ENCODE data around the gene CHN2. TPM values are rescaled to one million over a fixed set of nuclear protein-coding genes. Genes with fewer than 3 reads are reported as not detected.

Gene CHN2
- total RNA-seq, 1 experiment from 2014 or later, result 0.15 TPM

DNA sequence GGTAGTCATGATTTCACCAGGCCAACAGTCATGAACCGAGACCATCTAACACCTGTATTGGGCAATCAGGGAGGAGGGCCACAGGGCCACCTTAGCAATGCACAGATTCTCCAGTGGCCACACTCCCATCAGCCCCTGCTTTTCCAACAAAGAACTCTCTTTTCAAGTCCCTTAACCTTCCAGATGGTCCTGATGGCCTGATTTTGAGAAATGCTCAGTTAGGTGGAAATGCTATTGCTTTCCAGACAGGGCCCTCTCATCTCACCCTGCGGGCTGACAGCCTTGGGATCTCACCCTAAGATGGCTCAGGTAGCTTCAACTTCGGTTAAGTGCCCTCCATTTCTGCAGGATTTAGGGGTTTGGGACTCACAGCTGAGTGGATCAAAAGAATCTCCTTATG lies 237.1 kb downstream of the CHN2 start:
- Histone ChIP-seq H3K27me3 (ENCODE audit: control insufficient read depth, insufficient read depth, low read length) (peaks cover 5% of the 10 kb centered on the region; the same call in 1 of the 2 replicates), H3K36me3 (ENCODE audit: control insufficient read depth, insufficient read depth, low read length) (no peaks in the 10 kb centered on the region), H3K27ac (ENCODE audit: low read length) (no peak overlapping the region), H3K4me1 (ENCODE audit: control insufficient read depth, insufficient read depth, low read length) (no peaks in the 10 kb centered on the region), H3K4me3 (ENCODE audit: low read depth in 2 of 2, low read length in 2 of 2) (no peak overlapping the region), H3K9me3 (ENCODE audit: control insufficient read depth, insufficient read depth, low read depth, low read length) (no peaks in the 10 kb centered on the region)
- no peak for DNase-seq (ENCODE audit: low read depth, low spot score)
- CTCF ChIA-PET, result no interaction called here
- in situ Hi-C loops (cut with HindIII; ENCODE audit: low pct_unique_long_range_greater_than_20kb, low sequenced_read_pairs) (no loop called here), intact Hi-C loops (cut with micrococcal nuclease; ENCODE audit: unreplicated experiment) (no loop called here)
- POLR2A ChIA-PET, result no interaction called here
- no peak for ATAC-seq
- no peak for TF ChIP-seq TCF7L2 (IDR thresholded peaks at IDR 0.05; ENCODE audit: low read depth, low read length)
- TF ChIP-seq POLR2AphosphoS5 (IDR thresholded peaks at IDR 0.05; ENCODE audit: low read depth, low read length), result no peak
- TF ChIP-seq, protein P1, sequence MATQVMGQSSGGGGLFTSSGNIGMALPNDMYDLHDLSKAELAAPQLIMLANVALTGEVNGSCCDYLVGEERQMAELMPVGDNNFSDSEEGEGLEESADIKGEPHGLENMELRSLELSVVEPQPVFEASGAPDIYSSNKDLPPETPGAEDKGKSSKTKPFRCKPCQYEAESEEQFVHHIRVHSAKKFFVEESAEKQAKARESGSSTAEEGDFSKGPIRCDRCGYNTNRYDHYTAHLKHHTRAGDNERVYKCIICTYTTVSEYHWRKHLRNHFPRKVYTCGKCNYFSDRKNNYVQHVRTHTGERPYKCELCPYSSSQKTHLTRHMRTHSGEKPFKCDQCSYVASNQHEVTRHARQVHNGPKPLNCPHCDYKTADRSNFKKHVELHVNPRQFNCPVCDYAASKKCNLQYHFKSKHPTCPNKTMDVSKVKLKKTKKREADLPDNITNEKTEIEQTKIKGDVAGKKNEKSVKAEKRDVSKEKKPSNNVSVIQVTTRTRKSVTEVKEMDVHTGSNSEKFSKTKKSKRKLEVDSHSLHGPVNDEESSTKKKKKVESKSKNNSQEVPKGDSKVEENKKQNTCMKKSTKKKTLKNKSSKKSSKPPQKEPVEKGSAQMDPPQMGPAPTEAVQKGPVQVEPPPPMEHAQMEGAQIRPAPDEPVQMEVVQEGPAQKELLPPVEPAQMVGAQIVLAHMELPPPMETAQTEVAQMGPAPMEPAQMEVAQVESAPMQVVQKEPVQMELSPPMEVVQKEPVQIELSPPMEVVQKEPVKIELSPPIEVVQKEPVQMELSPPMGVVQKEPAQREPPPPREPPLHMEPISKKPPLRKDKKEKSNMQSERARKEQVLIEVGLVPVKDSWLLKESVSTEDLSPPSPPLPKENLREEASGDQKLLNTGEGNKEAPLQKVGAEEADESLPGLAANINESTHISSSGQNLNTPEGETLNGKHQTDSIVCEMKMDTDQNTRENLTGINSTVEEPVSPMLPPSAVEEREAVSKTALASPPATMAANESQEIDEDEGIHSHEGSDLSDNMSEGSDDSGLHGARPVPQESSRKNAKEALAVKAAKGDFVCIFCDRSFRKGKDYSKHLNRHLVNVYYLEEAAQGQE (IDR thresholded peaks at IDR 0.05; ENCODE audit: insufficient read depth in 1 of 2, low read depth in 2 of 2, low read length in 1 of 2), result no peak
- no peak for TF ChIP-seq SIN3A (IDR thresholded peaks at IDR 0.05; ENCODE audit: borderline replicate concordance, insufficient read depth, low read depth, low read length)
- TF ChIP-seq, protein P2, sequence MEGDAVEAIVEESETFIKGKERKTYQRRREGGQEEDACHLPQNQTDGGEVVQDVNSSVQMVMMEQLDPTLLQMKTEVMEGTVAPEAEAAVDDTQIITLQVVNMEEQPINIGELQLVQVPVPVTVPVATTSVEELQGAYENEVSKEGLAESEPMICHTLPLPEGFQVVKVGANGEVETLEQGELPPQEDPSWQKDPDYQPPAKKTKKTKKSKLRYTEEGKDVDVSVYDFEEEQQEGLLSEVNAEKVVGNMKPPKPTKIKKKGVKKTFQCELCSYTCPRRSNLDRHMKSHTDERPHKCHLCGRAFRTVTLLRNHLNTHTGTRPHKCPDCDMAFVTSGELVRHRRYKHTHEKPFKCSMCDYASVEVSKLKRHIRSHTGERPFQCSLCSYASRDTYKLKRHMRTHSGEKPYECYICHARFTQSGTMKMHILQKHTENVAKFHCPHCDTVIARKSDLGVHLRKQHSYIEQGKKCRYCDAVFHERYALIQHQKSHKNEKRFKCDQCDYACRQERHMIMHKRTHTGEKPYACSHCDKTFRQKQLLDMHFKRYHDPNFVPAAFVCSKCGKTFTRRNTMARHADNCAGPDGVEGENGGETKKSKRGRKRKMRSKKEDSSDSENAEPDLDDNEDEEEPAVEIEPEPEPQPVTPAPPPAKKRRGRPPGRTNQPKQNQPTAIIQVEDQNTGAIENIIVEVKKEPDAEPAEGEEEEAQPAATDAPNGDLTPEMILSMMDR (IDR thresholded peaks at IDR 0.05), result no peak
- BruUV-seq (replicated peaks), result no TSS peak

DNA sequence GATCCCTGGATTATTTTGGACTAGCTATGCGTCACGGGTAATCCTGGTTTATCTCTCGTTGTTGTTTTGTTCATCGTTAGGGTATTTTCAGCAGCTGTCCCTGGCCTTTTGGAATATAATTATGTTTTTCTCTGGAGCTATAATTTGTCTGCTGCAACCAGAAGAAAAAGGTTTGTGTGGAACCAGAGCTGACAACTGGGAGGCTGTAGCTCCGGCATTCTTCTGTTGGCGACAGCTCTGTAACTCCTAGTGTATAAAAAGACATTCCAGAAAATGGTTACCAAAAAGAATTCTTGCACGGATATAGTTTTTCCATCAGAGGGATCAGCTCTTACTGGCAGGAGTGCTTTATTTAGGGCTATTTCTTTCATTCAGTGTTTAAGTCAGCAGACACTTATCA lies 238.1 kb downstream of the CHN2 start:
- Histone ChIP-seq H3K27ac (ENCODE audit: low read length) (no peak overlapping the region), H3K9me3 (ENCODE audit: control insufficient read depth, insufficient read depth, low read depth, low read length) (no peaks in the 10 kb centered on the region), H3K27me3 (ENCODE audit: control insufficient read depth, insufficient read depth, low read length) (peaks cover 5% of the 10 kb centered on the region), H3K4me3 (ENCODE audit: low read depth in 2 of 2, low read length in 2 of 2) (no peak overlapping the region), H3K4me1 (ENCODE audit: control insufficient read depth, insufficient read depth, low read length) (no peaks in the 10 kb centered on the region), H3K36me3 (ENCODE audit: control insufficient read depth, insufficient read depth, low read length) (no peaks in the 10 kb centered on the region)
- in situ Hi-C loops (cut with HindIII; ENCODE audit: low pct_unique_long_range_greater_than_20kb, low sequenced_read_pairs), result no loop called here
- TF ChIP-seq TCF7L2 (IDR thresholded peaks at IDR 0.05; ENCODE audit: low read depth, low read length) (no peak), SIN3A (IDR thresholded peaks at IDR 0.05; ENCODE audit: borderline replicate concordance, insufficient read depth, low read depth, low read length) (no peak), POLR2AphosphoS5 (IDR thresholded peaks at IDR 0.05; ENCODE audit: low read depth, low read length) (no peak)
- TF ChIP-seq, protein P2 (IDR thresholded peaks at IDR 0.05), result no peak
- TF ChIP-seq, protein P1 (IDR thresholded peaks at IDR 0.05; ENCODE audit: insufficient read depth in 1 of 2, low read depth in 2 of 2, low read length in 1 of 2), result no peak
- CTCF ChIA-PET, result interaction anchor here (0.6 kb wide), 1 partner anchor 343 kb away, joined by 6 read pairs; no protein-coding TSS in a partner anchor
- ATAC-seq, result no peak
- no TSS peak for BruUV-seq (replicated peaks)
- POLR2A ChIA-PET, result no interaction called here
- no peak for DNase-seq (ENCODE audit: low read depth, low spot score)
- intact Hi-C loops (cut with micrococcal nuclease; ENCODE audit: unreplicated experiment), result no loop called here

Data from Panc1 (cell line).